Measurements from ENCODE around the gene ENDOV.

Gene ENDOV

DNA sequence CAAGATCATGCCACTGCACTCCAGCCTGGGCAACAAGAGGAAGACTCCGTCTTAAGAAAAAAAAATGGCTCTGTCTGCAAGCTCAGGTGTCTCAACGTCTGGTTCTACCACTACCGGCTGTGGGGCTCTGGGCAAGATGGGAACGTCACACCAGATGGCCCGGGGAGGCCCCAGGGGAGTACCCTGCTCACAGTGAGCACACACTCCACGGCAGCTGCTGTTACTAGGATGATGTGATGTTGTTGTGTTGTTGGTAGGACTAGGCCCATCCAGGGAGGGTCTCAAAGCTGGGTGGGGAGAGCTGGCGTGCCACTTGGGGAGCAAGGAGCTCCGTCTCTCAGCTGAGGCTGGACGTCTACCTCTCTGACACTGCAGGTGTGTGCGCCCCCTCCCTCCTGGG, 70.9 kb downstream of the ENDOV start:
- DNase-seq (ENCODE audit: low spot score), result no peak

GRCh38 chr17:80486692-80487091, 71.7 kb downstream of the ENDOV start:
- no peak for DNase-seq (ENCODE audit: low spot score)

DNA sequence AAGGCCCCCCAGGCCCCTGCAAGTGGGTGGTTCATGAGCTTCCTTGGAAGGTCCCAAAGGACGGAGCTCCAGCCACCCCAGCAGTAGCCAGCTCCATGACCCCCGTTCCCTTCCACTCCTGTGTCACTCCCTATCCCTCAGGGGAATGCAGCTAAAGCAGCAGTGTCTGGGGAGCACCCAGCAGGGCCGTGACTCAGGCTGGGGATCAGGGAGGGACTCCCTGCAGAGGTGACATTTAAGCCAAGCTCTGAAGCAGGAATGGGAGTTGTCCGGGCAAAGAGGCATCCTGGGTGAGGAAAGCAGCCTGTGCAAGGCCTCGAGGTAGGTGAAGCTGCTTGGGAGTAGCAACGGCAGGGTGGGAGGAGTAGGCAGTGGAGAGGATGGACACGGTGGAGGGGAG, 72.5 kb downstream of the ENDOV start:
- no peak for DNase-seq (ENCODE audit: low spot score)
